ENCODE measurements around the gene CAMK1D. TPM values are rescaled to one million over a fixed set of nuclear protein-coding genes. Genes with fewer than 3 reads are reported as not detected.

The CAMK1D gene
- total and polyA plus RNA-seq, 2 of the 8 experiments (the other 6 are each of a cell fraction or from before 2014, with no cell fraction given), result 3.5 to 10.6 TPM

GRCh38 chr10:12351889-12352288 lies 2.5 kb downstream of the CAMK1D start (continued):
- no peak for TF ChIP-seq CHD7 (IDR thresholded peaks at IDR 0.05; ENCODE audit: insufficient replicate concordance, low read length)
- TF ChIP-seq TCF12 (IDR thresholded peaks at IDR 0.05; ENCODE audit: low read depth, low read length), result no peak
- 0 out of 2 replicates have a peak, but pooled peaks have one; percentile 15 for TF ChIP-seq KDM1A (IDR thresholded peaks at IDR 0.05; ENCODE audit: borderline replicate concordance, low read length)
- no peak for TF ChIP-seq JUND (IDR thresholded peaks at IDR 0.05; ENCODE audit: low read length)

All from H1 (cell line).